Liver (tissue), 9 donors: ENCODE data around the gene CD300C. TPM values are rescaled to one million over a fixed set of nuclear protein-coding genes. Genes with fewer than 3 reads are reported as not detected.

ENCODE experiments used
- DNase-seq: peaks from one replicate; pipeline ENCODE4 v3.0.0-alpha.2; 2017; ENCODE audit warnings: low spot score
- H3K27ac ChIP-seq, 2 donors: one replicate each; pipeline ENCODE4 v1.7.0; 2013; ENCODE audit warnings: inconsistent platforms in 2 of 2, low read length in 2 of 2, control low read depth in 1 of 2, low read depth in 1 of 2, mild to moderate bottlenecking in 1 of 2
- H3K27me3 ChIP-seq, 4 donors: one replicate each; pipeline versions ENCODE4 v1.6.1 to v1.7.0; 2013; ENCODE audit warnings: low read length in 3 of 4, inconsistent platforms in 1 of 4, mild to moderate bottlenecking in 1 of 4, moderate library complexity in 1 of 4; ENCODE audit not compliant: control insufficient read depth in 4 of 4, insufficient read depth in 4 of 4
- H3K36me3 ChIP-seq, 4 donors: one replicate each; pipeline versions ENCODE4 v1.6.1 to v1.7.0; 2013; ENCODE audit warnings: low read length in 3 of 4, mild to moderate bottlenecking in 3 of 4, low read depth in 1 of 4, moderate library complexity in 1 of 4; ENCODE audit not compliant: control insufficient read depth in 4 of 4, insufficient read depth in 3 of 4
- H3K4me1 ChIP-seq, 4 donors: one replicate each; pipeline versions ENCODE4 v1.6.1 to v1.7.0; 2013; ENCODE audit warnings: low read length in 3 of 4, mild to moderate bottlenecking in 3 of 4, moderate library complexity in 1 of 4; ENCODE audit not compliant: control insufficient read depth in 4 of 4, insufficient read depth in 4 of 4
- H3K4me3 ChIP-seq, 3 donors: one replicate each; pipeline versions ENCODE4 v1.6.1 to v1.7.0; 2013; ENCODE audit warnings: low read length in 3 of 3, control low read depth in 1 of 3, low read depth in 1 of 3, mild to moderate bottlenecking in 1 of 3
- H3K9ac ChIP-seq, 2 donors: one replicate each; pipeline ENCODE4 v1.7.0; 2013; ENCODE audit warnings: low read length in 2 of 2, mild to moderate bottlenecking in 2 of 2, moderate library complexity in 2 of 2, control low read depth in 1 of 2, low read depth in 1 of 2
- H3K9me3 ChIP-seq, 4 donors: one replicate each; pipeline versions ENCODE4 v1.6.1 to v1.7.0; 2013; ENCODE audit warnings: low read length in 3 of 4; ENCODE audit not compliant: control insufficient read depth in 4 of 4
- EGR1 ChIP-seq, 2 donors: IDR thresholded peaks; 2 replicates each; pipeline ENCODE4 v1.6.1; 2016 to 2018; ENCODE audit warnings: antibody characterized with exemption in 2 of 2, low read depth in 2 of 2
- FOXA2 ChIP-seq: IDR thresholded peaks from 2 replicates; pipeline ENCODE4 v1.6.1; 2016; ENCODE audit warnings: antibody characterized with exemption
- GABPA ChIP-seq, 2 donors: IDR thresholded peaks in 1 of 2; conservative IDR thresholded peaks in 1 of 2; 2 replicates each; pipeline ENCODE4 v1.6.1; 2016; ENCODE audit warnings: antibody characterized with exemption in 2 of 2, mild to moderate bottlenecking in 1 of 2, moderate library complexity in 1 of 2
- HNF4A ChIP-seq, 2 donors: conservative IDR thresholded peaks; 2 replicates each; pipeline ENCODE4 v1.6.1; 2016; ENCODE audit warnings: antibody characterized with exemption in 2 of 2, mild to moderate bottlenecking in 2 of 2
- HNF4G ChIP-seq: IDR thresholded peaks from 2 replicates; pipeline ENCODE4 v1.6.1; 2016; ENCODE audit warnings: antibody characterized with exemption
- JUND ChIP-seq, 2 donors: IDR thresholded peaks; 2 replicates each; pipeline ENCODE4 v1.6.1; 2016; ENCODE audit warnings: antibody characterized with exemption in 2 of 2
- NR2F2 ChIP-seq: IDR thresholded peaks from 2 replicates; pipeline ENCODE4 v1.6.1; 2016; ENCODE audit warnings: antibody characterized with exemption
- RAD21 ChIP-seq, 2 donors: IDR thresholded peaks; 2 replicates each; pipeline ENCODE4 v1.6.1; 2016; ENCODE audit warnings: antibody characterized with exemption in 2 of 2, mild to moderate bottlenecking in 2 of 2
- RXRA ChIP-seq, 2 donors: IDR thresholded peaks; 2 replicates each; pipeline ENCODE4 v1.6.1; 2017 to 2018; ENCODE audit warnings: antibody characterized with exemption in 2 of 2, mild to moderate bottlenecking in 1 of 2
- SP1 ChIP-seq: IDR thresholded peaks from 2 replicates; pipeline ENCODE4 v1.6.1; 2018; ENCODE audit warnings: antibody characterized with exemption, mild to moderate bottlenecking
- TAF1 ChIP-seq: conservative IDR thresholded peaks from 2 replicates; pipeline ENCODE4 v1.6.1; 2016; ENCODE audit warnings: antibody characterized with exemption, mild to moderate bottlenecking
- YY1 ChIP-seq: IDR thresholded peaks from 2 replicates; pipeline ENCODE4 v1.6.1; 2016; ENCODE audit warnings: antibody characterized with exemption, mild to moderate bottlenecking
- WGBS: extraction: QIAGEN DNeasy Blood & Tissue Kit; methylation state at CpG from one replicate; pipeline ENCODE4 v1.1.7; 2013; 5-methylcytosine and 5-hydroxymethylcytosine counted together
- polyA plus RNA-seq, 2 donors: library from polyadenylated mRNA; stranded (reverse) in 1 of 2; unstranded in 1 of 2; fragments of 200-250 nt in 1 of 2; fragments of >200 nt in 1 of 2; fragmentation: Nextera tagmentation in 1 of 2; extraction: Ambion mirVana in 1 of 2; gene quantifications; one replicate each; pipeline versions ENCODE4 v1.2.1 to v1.2.3, GENCODE V29; 2013 to 2015
- total RNA-seq, 2 donors: library from RNA; depleted of rRNA; stranded (reverse); fragments of >200 nt; gene quantifications; one replicate each; pipeline ENCODE4 v1.2.3, GENCODE V29; 2014
- TF ChIP-seq, protein P1 (sequence below): IDR thresholded peaks from 2 replicates; pipeline ENCODE4 v1.6.1; 2016; ENCODE audit warnings: antibody characterized with exemption, mild to moderate bottlenecking
- TF ChIP-seq, protein P2 (sequence below): IDR thresholded peaks from 2 replicates; pipeline ENCODE4 v1.6.1; 2016; ENCODE audit warnings: antibody characterized with exemption
- TF ChIP-seq, protein P3 (sequence below): IDR thresholded peaks from 2 replicates; pipeline ENCODE4 v1.6.1; 2016; ENCODE audit warnings: antibody characterized with exemption
- donor health status: healthy.
- donor health status: healthy.
- donor health status: healthy.
- donor health status: healthy.
- donor health status: healthy.

The CD300C gene
- total and polyA plus RNA-seq, 4 donors, result 0.17 to 1.5 (median 1.0) TPM

DNA sequence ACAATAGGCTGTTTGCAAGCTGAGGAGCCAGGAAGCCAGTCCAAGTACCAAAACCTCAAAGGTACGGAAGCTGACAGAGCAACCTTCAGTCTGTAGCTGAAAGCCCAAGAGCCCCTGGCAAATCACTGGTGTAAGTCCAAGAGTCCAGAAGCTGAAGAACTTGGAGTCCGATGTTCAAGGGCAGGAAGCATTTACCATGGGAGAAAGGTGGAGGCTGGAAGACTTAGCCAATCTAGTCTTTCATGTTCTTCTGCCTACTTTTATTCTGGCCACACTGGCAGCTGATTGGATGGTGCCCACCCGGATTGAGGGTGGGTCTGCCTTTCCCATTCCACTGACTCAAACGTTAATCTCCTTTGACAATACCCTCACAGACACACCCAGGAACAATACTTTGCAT lies 30.0 kb downstream of the CD300C start:
- Histone ChIP-seq H3K9ac (no peak overlapping the region), H3K4me1 (no peaks in the 10 kb centered on the region), H3K27me3 (no peaks in the 10 kb centered on the region), H3K9me3 (no peaks in the 10 kb centered on the region), H3K36me3 (no peaks in the 10 kb centered on the region), H3K4me3 (no peak overlapping the region), H3K27ac (no peak overlapping the region)
- TF ChIP-seq RXRA (IDR thresholded peaks at IDR 0.05) (no peak), EGR1 (IDR thresholded peaks at IDR 0.05; ENCODE audit: low read depth in 2 of 2) (no peak), HNF4A (conservative IDR thresholded peaks at IDR 0.05) (no peak), GABPA (IDR thresholded peaks at IDR 0.05 in 1 of 2, conservative IDR thresholded peaks at IDR 0.05 in 1 of 2) (no peak), TAF1 (no peak), FOXA2 (no peak), RAD21 (IDR thresholded peaks at IDR 0.05) (no peak), YY1 (no peak), JUND (IDR thresholded peaks at IDR 0.05) (no peak), HNF4G (no peak), NR2F2 (no peak), SP1 (no peak)
- TF ChIP-seq, protein P1, sequence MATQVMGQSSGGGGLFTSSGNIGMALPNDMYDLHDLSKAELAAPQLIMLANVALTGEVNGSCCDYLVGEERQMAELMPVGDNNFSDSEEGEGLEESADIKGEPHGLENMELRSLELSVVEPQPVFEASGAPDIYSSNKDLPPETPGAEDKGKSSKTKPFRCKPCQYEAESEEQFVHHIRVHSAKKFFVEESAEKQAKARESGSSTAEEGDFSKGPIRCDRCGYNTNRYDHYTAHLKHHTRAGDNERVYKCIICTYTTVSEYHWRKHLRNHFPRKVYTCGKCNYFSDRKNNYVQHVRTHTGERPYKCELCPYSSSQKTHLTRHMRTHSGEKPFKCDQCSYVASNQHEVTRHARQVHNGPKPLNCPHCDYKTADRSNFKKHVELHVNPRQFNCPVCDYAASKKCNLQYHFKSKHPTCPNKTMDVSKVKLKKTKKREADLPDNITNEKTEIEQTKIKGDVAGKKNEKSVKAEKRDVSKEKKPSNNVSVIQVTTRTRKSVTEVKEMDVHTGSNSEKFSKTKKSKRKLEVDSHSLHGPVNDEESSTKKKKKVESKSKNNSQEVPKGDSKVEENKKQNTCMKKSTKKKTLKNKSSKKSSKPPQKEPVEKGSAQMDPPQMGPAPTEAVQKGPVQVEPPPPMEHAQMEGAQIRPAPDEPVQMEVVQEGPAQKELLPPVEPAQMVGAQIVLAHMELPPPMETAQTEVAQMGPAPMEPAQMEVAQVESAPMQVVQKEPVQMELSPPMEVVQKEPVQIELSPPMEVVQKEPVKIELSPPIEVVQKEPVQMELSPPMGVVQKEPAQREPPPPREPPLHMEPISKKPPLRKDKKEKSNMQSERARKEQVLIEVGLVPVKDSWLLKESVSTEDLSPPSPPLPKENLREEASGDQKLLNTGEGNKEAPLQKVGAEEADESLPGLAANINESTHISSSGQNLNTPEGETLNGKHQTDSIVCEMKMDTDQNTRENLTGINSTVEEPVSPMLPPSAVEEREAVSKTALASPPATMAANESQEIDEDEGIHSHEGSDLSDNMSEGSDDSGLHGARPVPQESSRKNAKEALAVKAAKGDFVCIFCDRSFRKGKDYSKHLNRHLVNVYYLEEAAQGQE, result no peak
- TF ChIP-seq, protein P2, sequence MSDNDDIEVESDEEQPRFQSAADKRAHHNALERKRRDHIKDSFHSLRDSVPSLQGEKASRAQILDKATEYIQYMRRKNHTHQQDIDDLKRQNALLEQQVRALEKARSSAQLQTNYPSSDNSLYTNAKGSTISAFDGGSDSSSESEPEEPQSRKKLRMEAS, result no peak
- TF ChIP-seq, protein P3, sequence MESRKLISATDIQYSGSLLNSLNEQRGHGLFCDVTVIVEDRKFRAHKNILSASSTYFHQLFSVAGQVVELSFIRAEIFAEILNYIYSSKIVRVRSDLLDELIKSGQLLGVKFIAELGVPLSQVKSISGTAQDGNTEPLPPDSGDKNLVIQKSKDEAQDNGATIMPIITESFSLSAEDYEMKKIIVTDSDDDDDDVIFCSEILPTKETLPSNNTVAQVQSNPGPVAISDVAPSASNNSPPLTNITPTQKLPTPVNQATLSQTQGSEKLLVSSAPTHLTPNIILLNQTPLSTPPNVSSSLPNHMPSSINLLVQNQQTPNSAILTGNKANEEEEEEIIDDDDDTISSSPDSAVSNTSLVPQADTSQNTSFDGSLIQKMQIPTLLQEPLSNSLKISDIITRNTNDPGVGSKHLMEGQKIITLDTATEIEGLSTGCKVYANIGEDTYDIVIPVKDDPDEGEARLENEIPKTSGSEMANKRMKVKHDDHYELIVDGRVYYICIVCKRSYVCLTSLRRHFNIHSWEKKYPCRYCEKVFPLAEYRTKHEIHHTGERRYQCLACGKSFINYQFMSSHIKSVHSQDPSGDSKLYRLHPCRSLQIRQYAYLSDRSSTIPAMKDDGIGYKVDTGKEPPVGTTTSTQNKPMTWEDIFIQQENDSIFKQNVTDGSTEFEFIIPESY, result no peak
- 72% methylated on average over 4 of the region's 4 CpGs for WGBS
- DNase-seq, result no peak

DNA sequence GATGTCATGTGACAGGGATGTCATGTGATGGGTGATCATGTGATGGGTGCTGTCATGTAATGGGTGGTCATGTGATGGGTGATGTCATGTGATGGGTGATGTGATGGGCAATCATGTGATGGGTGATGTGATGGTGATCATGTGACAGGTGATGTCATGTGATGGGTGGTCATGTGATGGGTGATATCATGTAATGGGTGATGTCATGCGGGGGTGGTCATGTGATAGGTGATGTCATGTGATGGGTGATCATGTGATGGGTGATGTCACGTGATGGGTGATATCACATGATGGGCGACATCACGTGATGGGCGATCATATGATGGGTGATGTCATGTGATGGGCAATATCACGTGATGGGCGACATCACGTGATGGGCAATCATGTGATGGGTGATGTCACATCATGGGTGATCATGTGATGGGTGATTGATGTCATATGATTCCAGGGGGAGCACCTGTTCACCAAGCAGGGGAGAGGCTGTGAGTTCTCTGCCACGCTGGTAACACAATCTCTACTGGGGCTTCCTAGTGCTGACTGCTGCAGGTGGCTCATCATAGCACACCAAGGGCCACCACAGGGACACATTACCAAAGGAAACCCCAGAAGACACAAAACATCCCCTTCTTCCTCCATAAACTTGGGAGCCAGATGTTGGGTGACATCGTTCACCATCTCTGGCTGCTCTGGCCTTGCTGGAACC lies 31.1 kb downstream of the CD300C start:
- no peak overlapping the region for H3K27ac ChIP-seq
- no peaks in the 10 kb centered on the region for H3K27me3 ChIP-seq
- 92% methylated on average over 10 of the region's 10 CpGs for WGBS
- TF ChIP-seq, protein P2, result no peak
- peak in 1 of 2 donors; percentile 38 for TF ChIP-seq JUND (IDR thresholded peaks at IDR 0.05)
- no peak overlapping the region for H3K4me3 ChIP-seq
- H3K9ac ChIP-seq, result no peak overlapping the region
- H3K9me3 ChIP-seq, result no peaks in the 10 kb centered on the region
- no peak for DNase-seq
- H3K4me1 ChIP-seq, result no peaks in the 10 kb centered on the region
- H3K36me3 ChIP-seq, result no peaks in the 10 kb centered on the region
